Naive thymus-derived CD4-positive, alpha-beta T cell (primary cell): ENCODE results near the gene AK3. TPM values are rescaled to one million over a fixed set of nuclear protein-coding genes. Genes with fewer than 3 reads are reported as not detected.
A peak's percentile ranks its signal among the peaks of the same experiment; 100 is the strongest.

ENCODE experiments used
- ATAC-seq: fragments of 150-1000 bp; cut with Tn5 transposase; 2 replicates; pipeline ENCODE4 v1.10.0; 2021; ENCODE audit warnings: mild to moderate bottlenecking, moderate library complexity
- CTCF ChIA-PET: fragments of 350-600 bp; sonication (Branson Sonifier 250); formaldehyde crosslinking; loops from one replicate; lab custom pipeline; 2021; ENCODE audit warnings: antibody characterized with exemption; lab: Charles Lee
- POLR2A ChIA-PET: fragments of 350-600 bp; sonication (Branson Sonifier 250); formaldehyde crosslinking; loops from one replicate; lab custom pipeline; 2021; ENCODE audit warnings: antibody characterized with exemption, inconsistent platforms; lab: Charles Lee
- DNase-seq, 9 donors: peaks; one replicate each; pipeline versions ENCODE4 v3.0.0 to v3.0.0-alpha.2; 2020 to 2022; ENCODE audit warnings: mixed read lengths in 1 of 9
- H3K27ac ChIP-seq: one replicate; pipeline ENCODE4 v1.7.0; 2013; ENCODE audit warnings: mild to moderate bottlenecking, low read depth, low read length, moderate library complexity
- H3K27me3 ChIP-seq, 2 donors: one replicate each; pipeline ENCODE4 v1.7.0; 2013; ENCODE audit warnings: low read length in 2 of 2, mild to moderate bottlenecking in 2 of 2, moderate library complexity in 2 of 2; ENCODE audit not compliant: control insufficient read depth in 2 of 2, insufficient read depth in 2 of 2
- H3K36me3 ChIP-seq, 3 experiments: 1 replicate in 2 of 3; 2 replicates in 1 of 3; pipeline ENCODE4 v1.7.0; 2013; ENCODE audit warnings: low read length in 3 of 3, mild to moderate bottlenecking in 3 of 3, moderate library complexity in 1 of 3; ENCODE audit not compliant: insufficient read depth in 3 of 3, control insufficient read depth in 2 of 3
- H3K4me1 ChIP-seq, 2 donors: one replicate each; pipeline ENCODE4 v1.7.0; 2013; ENCODE audit warnings: low read length in 2 of 2, mild to moderate bottlenecking in 2 of 2, moderate library complexity in 1 of 2; ENCODE audit not compliant: control insufficient read depth in 2 of 2, insufficient read depth in 2 of 2
- H3K4me3 ChIP-seq: 2 replicates; pipeline ENCODE4 v1.7.0; 2013; ENCODE audit warnings: mild to moderate bottlenecking, low read length
- H3K9me3 ChIP-seq, 3 experiments: 1 replicate in 2 of 3; 2 replicates in 1 of 3; pipeline ENCODE4 v1.7.0; 2013; ENCODE audit warnings: low read length in 3 of 3; ENCODE audit not compliant: control insufficient read depth in 2 of 3
- H3K27ac Mint-ChIP-seq, 9 donors: one replicate each; pipeline ENCODE4 v1.8.0; 2020 to 2022; ENCODE audit warnings: mixed read lengths in 9 of 9, mild to moderate bottlenecking in 8 of 9, moderate library complexity in 5 of 9, inconsistent platforms in 2 of 9
- H3K27me3 Mint-ChIP-seq, 5 donors: one replicate each; pipeline ENCODE4 v1.8.0; 2021 to 2022; ENCODE audit warnings: mixed read lengths in 5 of 5, mild to moderate bottlenecking in 1 of 5
- H3K36me3 Mint-ChIP-seq, 5 donors: one replicate each; pipeline ENCODE4 v1.8.0; 2020 to 2022; ENCODE audit warnings: mixed read lengths in 5 of 5, mild to moderate bottlenecking in 3 of 5, inconsistent platforms in 1 of 5
- H3K4me1 Mint-ChIP-seq, 7 donors: one replicate each; pipeline ENCODE4 v1.8.0; 2020 to 2022; ENCODE audit warnings: mixed read lengths in 7 of 7, mild to moderate bottlenecking in 3 of 7, inconsistent platforms in 1 of 7
- H3K4me3 Mint-ChIP-seq, 10 donors: one replicate each; pipeline ENCODE4 v1.8.0; 2020 to 2022; ENCODE audit warnings: mild to moderate bottlenecking in 10 of 10, mixed read lengths in 10 of 10, moderate library complexity in 6 of 10, inconsistent platforms in 2 of 10
- H3K9me3 Mint-ChIP-seq, 11 donors: one replicate each; pipeline ENCODE4 v1.8.0; 2020 to 2022; ENCODE audit warnings: mixed read lengths in 11 of 11, mild to moderate bottlenecking in 4 of 11, inconsistent platforms in 1 of 11, moderate library complexity in 1 of 11
- intact Hi-C, 2 donors: fragments of 100-400 bp; cut with micrococcal nuclease; formaldehyde crosslinking; loops; one replicate each; pipeline ENCODE4 v1.15.1; 2023
- polyA plus RNA-seq, 2 donors: library from polyadenylated mRNA; unstranded; fragments of 300-500 nt; fragmentation: Illumina TruSeq; gene quantifications; one replicate each; pipeline ENCODE4 v1.2.3, GENCODE V29; 2021
- total RNA-seq, 6 experiments: library from RNA in 5 of 6; stranded (reverse) in 5 of 6; gene quantifications; 1 replicate in 5 of 6; 2 replicates in 1 of 6; pipeline ENCODE4 v1.2.3 and lab custom pipeline; 2021 to 2026

The AK3 gene
- total and polyA plus RNA-seq, 7 experiments from 2014 or later = 18.0 to 34.8 (median 27.1) TPM

- no peaks in the 10 kb centered on the region for H3K27me3 Mint-ChIP-seq
- no peak overlapping the region for H3K27ac ChIP-seq
- ChIA-PET POLR2A (interaction anchor here (1.0 to 1.4 kb wide), 2 partner anchors 18 to 21 kb away, joined by 3 read pairs; no protein-coding TSS in a partner anchor), CTCF (no interaction called here)
- DNase-seq (no peak), ATAC-seq (no peak)
- peaks cover 0 to 2% (median 0%) of the 10 kb centered on the region in 11 donors for H3K9me3 Mint-ChIP-seq
- intact Hi-C loops = no loop called here
- peaks cover 0 to 43% (median 26%) of the 10 kb centered on the region in 5 donors for H3K36me3 Mint-ChIP-seq
- no peaks in the 10 kb centered on the region for H3K4me1 ChIP-seq
- no peak overlapping the region for H3K4me3 Mint-ChIP-seq
- peaks cover 0 to 60% (median 15%) of the 10 kb centered on the region in 3 experiments for H3K36me3 ChIP-seq
- peak overlapping the region in 1 of 9 donors; percentile 40 for H3K27ac Mint-ChIP-seq
- H3K4me3 ChIP-seq = no peak overlapping the region
- no peaks in the 10 kb centered on the region for H3K9me3 ChIP-seq
- peaks cover 0 to 3% (median 0%) of the 10 kb centered on the region in 7 donors for H3K4me1 Mint-ChIP-seq
- no peaks in the 10 kb centered on the region for H3K27me3 ChIP-seq
Measured at GRCh38 chr9:4718911-4719310, 22.1 kb downstream of the AK3 start.

GRCh38 chr9:4717815-4718214, 23.2 kb downstream of the AK3 start:
- POLR2A ChIA-PET = interaction anchor here (1.4 kb wide), 1 partner anchor 17 kb away, joined by 3 read pairs; no protein-coding TSS in a partner anchor
- intact Hi-C loops = no loop called here
- Histone ChIP-seq H3K4me1 (no peaks in the 10 kb centered on the region), H3K27ac (no peak overlapping the region), H3K9me3 (no peaks in the 10 kb centered on the region), H3K36me3 (peaks cover 0 to 63% (median 15%) of the 10 kb centered on the region in 3 experiments), H3K27me3 (no peaks in the 10 kb centered on the region), H3K4me3 (no peak overlapping the region)
- Mint-ChIP-seq H3K9me3 (peaks cover 0 to 5% (median 0%) of the 10 kb centered on the region in 11 donors), H3K36me3 (peaks cover 4 to 43% (median 27%) of the 10 kb centered on the region in 5 donors), H3K4me1 (no peaks in the 10 kb centered on the region), H3K4me3 (no peak overlapping the region), H3K27ac (peak overlapping the region in 1 of 9 donors; percentile 53), H3K27me3 (no peaks in the 10 kb centered on the region)
- DNase-seq = no peak
- ATAC-seq = no peak
- CTCF ChIA-PET = no interaction called here

GRCh38 chr9:4716163-4716562, 24.8 kb downstream of the AK3 start:
- CTCF ChIA-PET = interaction anchor here (0.5 kb wide), 1 partner anchor 43 kb away, joined by 4 read pairs; no protein-coding TSS in a partner anchor
- H3K27ac ChIP-seq = no peak overlapping the region
- DNase-seq = no peak
- POLR2A ChIA-PET = interaction anchor here (0.7 to 1.1 kb wide), 2 partner anchors 13 to 24 kb away, joined by 3 to 5 read pairs; no protein-coding TSS in a partner anchor
- H3K27me3 ChIP-seq = no peaks in the 10 kb centered on the region
- Mint-ChIP-seq H3K36me3 (peaks cover 9 to 45% (median 26%) of the 10 kb centered on the region in 5 donors), H3K27ac (peak overlapping the region in 3 of 9 donors; percentile 14 to 81 (median 54)), H3K27me3 (no peaks in the 10 kb centered on the region), H3K4me3 (no peak overlapping the region), H3K4me1 (no peaks in the 10 kb centered on the region), H3K9me3 (peaks cover 0 to 5% (median 0%) of the 10 kb centered on the region in 11 donors)
- H3K4me3 ChIP-seq = no peak overlapping the region
- H3K36me3 ChIP-seq = peaks cover 0 to 52% (median 15%) of the 10 kb centered on the region in 3 experiments
- no peak for ATAC-seq
- H3K9me3 ChIP-seq = no peaks in the 10 kb centered on the region
- no peaks in the 10 kb centered on the region for H3K4me1 ChIP-seq
- intact Hi-C loops = no loop called here

GRCh38 chr9:4714266-4715016, 26.6 kb downstream of the AK3 start:
- Histone ChIP-seq H3K27ac (no peak overlapping the region), H3K9me3 (no peaks in the 10 kb centered on the region), H3K27me3 (no peaks in the 10 kb centered on the region), H3K4me3 (no peak overlapping the region), H3K36me3 (peaks cover 0 to 53% (median 15%) of the 10 kb centered on the region in 3 experiments), H3K4me1 (no peaks in the 10 kb centered on the region)
- H3K4me3 Mint-ChIP-seq = no peak overlapping the region
- ChIA-PET POLR2A (interaction anchor here (0.6 kb wide), 1 partner anchor 416 kb away, joined by 3 read pairs; no protein-coding TSS in a partner anchor), CTCF (interaction anchor here (1.0 kb wide), 1 partner anchor 31 kb away, joined by 3 read pairs; no protein-coding TSS in a partner anchor)
- H3K27me3 Mint-ChIP-seq = no peaks in the 10 kb centered on the region
- H3K4me1 Mint-ChIP-seq = peaks cover 0 to under 1% (median 0%) of the 10 kb centered on the region in 7 donors
- intact Hi-C loops = no loop called here
- peaks cover 9 to 42% (median 23%) of the 10 kb centered on the region in 5 donors for H3K36me3 Mint-ChIP-seq
- ATAC-seq (no peak), DNase-seq (no peak)
- H3K27ac Mint-ChIP-seq = peak overlapping the region in 2 of 9 donors; percentile 11 to 22
- peaks cover 0 to 5% (median 0%) of the 10 kb centered on the region in 11 donors for H3K9me3 Mint-ChIP-seq

- no peaks in the 10 kb centered on the region for H3K4me1 ChIP-seq
- Mint-ChIP-seq H3K4me1 (peaks cover 0 to 3% (median 0%) of the 10 kb centered on the region in 7 donors), H3K27me3 (no peaks in the 10 kb centered on the region), H3K27ac (peak overlapping the region in 5 of 9 donors; percentile 4 to 29 (median 18)), H3K36me3 (peaks cover 9 to 44% (median 27%) of the 10 kb centered on the region in 5 donors), H3K9me3 (peaks cover 0 to 5% (median 0%) of the 10 kb centered on the region in 11 donors), H3K4me3 (no peak overlapping the region)
- H3K27me3 ChIP-seq = no peaks in the 10 kb centered on the region
- intact Hi-C loops = loop anchor here in 1 of 2 donors (2.0 kb wide), 1 partner anchor 19 kb away; no protein-coding TSS in a partner anchor
- H3K27ac ChIP-seq = no peak overlapping the region
- no peak overlapping the region for H3K4me3 ChIP-seq
- DNase-seq (no peak), ATAC-seq (peak; percentile 44)
- POLR2A ChIA-PET = no interaction called here
- CTCF ChIA-PET = interaction anchor here (1.2 kb wide), 1 partner anchor 27 kb away, joined by 3 read pairs; no protein-coding TSS in a partner anchor
- no peaks in the 10 kb centered on the region for H3K9me3 ChIP-seq
- H3K36me3 ChIP-seq = peaks cover 0 to 50% (median 16%) of the 10 kb centered on the region in 3 experiments
Measured at GRCh38 chr9:4713849-4714248, 27.2 kb downstream of the AK3 start.

- Mint-ChIP-seq H3K27me3 (no peaks in the 10 kb centered on the region), H3K9me3 (peaks cover 0 to 5% (median 0%) of the 10 kb centered on the region in 11 donors), H3K36me3 (peaks cover 9 to 34% (median 29%) of the 10 kb centered on the region in 5 donors), H3K27ac (peak overlapping the region in 7 of 9 donors; percentile 13 to 75 (median 30)), H3K4me1 (peaks cover 0 to 14% (median 6%) of the 10 kb centered on the region in 7 donors), H3K4me3 (no peak overlapping the region)
- POLR2A ChIA-PET = no interaction called here
- no peaks in the 10 kb centered on the region for H3K9me3 ChIP-seq
- DNase-seq (no peak), ATAC-seq (no peak)
- H3K4me3 ChIP-seq = no peak overlapping the region
- H3K27ac ChIP-seq = no peak overlapping the region
- CTCF ChIA-PET = interaction anchor here (0.5 kb wide), 1 partner anchor 337 kb away, joined by 3 read pairs; no protein-coding TSS in a partner anchor
- peaks cover 0 to 26% (median 4%) of the 10 kb centered on the region in 3 experiments for H3K36me3 ChIP-seq
- intact Hi-C loops = no loop called here
- no peaks in the 10 kb centered on the region for H3K4me1 ChIP-seq
- H3K27me3 ChIP-seq = no peaks in the 10 kb centered on the region
Measured at GRCh38 chr9:4709380-4709779, 31.6 kb downstream of the AK3 start.
